ENCODE measurements around the gene KIF17. TPM values are rescaled to one million over a fixed set of nuclear protein-coding genes. Genes with fewer than 3 reads are reported as not detected.

Gene KIF17
- total RNA-seq, 1 donor from 2014 or later: 2.2 TPM

DNA sequence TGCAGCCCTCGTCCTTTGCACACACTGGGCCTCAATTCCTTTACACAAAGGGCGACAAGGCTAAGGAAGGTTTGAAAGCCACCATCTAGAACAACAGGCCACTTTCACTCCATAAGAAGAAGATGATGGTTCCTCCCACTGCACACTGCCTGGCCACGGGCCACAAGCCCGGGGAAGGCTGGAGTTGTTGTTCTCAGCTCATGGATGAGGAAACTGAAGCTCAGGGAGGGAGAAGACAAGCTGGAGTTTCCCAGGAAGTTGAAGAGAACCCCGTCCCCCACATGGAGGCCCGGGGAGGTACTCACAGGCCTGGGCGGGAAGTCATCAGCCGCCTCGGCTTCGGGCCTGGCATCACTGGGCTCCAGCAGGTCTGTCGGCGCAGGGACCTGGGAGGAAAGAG, 32.1 kb downstream of the KIF17 start:
- peaks cover 2% of the 10 kb centered on the region for H3K9me3 Mint-ChIP-seq (ENCODE audit: unreplicated experiment)
- Histone ChIP-seq H3K4me1 (ENCODE audit: insufficient read depth, low read length) (no peaks in the 10 kb centered on the region), H3K36me3 (ENCODE audit: insufficient read depth, low read length) (no peaks in the 10 kb centered on the region), H3K9ac (ENCODE audit: low read length) (no peak overlapping the region), H3K27ac (ENCODE audit: low read depth, low read length) (no peak overlapping the region), H4K20me1 (ENCODE audit: insufficient read depth, low read length) (no peaks in the 10 kb centered on the region), H3K9me3 (ENCODE audit: insufficient read depth, low read depth, low read length) (no peaks in the 10 kb centered on the region), H3K79me2 (ENCODE audit: insufficient read depth, low read length) (no peaks in the 10 kb centered on the region), H3K27me3 (ENCODE audit: insufficient read depth, low read length) (no peaks in the 10 kb centered on the region), H3K4me2 (ENCODE audit: low read length) (no peak overlapping the region), H2AFZ (ENCODE audit: low read depth, low read length) (no peak overlapping the region), H3K4me3 (ENCODE audit: insufficient read depth, low read depth, low read length) (no peak overlapping the region)
- peaks cover 9% of the 10 kb centered on the region for H3K27me3 Mint-ChIP-seq (ENCODE audit: low read depth, unreplicated experiment)
- H3K36me3 Mint-ChIP-seq (ENCODE audit: low read depth, unreplicated experiment): peaks cover 2% of the 10 kb centered on the region
- no peak for FAIRE-seq
- no peak overlapping the region for H3K27ac Mint-ChIP-seq (ENCODE audit: unreplicated experiment)
- no peak for TF ChIP-seq EZH2 (IDR thresholded peaks at IDR 0.05; ENCODE audit: insufficient read depth, low read length)
- TF ChIP-seq, protein P1, sequence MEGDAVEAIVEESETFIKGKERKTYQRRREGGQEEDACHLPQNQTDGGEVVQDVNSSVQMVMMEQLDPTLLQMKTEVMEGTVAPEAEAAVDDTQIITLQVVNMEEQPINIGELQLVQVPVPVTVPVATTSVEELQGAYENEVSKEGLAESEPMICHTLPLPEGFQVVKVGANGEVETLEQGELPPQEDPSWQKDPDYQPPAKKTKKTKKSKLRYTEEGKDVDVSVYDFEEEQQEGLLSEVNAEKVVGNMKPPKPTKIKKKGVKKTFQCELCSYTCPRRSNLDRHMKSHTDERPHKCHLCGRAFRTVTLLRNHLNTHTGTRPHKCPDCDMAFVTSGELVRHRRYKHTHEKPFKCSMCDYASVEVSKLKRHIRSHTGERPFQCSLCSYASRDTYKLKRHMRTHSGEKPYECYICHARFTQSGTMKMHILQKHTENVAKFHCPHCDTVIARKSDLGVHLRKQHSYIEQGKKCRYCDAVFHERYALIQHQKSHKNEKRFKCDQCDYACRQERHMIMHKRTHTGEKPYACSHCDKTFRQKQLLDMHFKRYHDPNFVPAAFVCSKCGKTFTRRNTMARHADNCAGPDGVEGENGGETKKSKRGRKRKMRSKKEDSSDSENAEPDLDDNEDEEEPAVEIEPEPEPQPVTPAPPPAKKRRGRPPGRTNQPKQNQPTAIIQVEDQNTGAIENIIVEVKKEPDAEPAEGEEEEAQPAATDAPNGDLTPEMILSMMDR (IDR thresholded peaks at IDR 0.05; ENCODE audit: insufficient read depth, low read depth, low read length): no peak
- no peak overlapping the region for H3K4me3 Mint-ChIP-seq (ENCODE audit: unreplicated experiment)
- DNase-seq (ENCODE audit: low read depth): no peak
- H3K4me1 Mint-ChIP-seq (ENCODE audit: low read depth, unreplicated experiment): no peaks in the 10 kb centered on the region

DNA sequence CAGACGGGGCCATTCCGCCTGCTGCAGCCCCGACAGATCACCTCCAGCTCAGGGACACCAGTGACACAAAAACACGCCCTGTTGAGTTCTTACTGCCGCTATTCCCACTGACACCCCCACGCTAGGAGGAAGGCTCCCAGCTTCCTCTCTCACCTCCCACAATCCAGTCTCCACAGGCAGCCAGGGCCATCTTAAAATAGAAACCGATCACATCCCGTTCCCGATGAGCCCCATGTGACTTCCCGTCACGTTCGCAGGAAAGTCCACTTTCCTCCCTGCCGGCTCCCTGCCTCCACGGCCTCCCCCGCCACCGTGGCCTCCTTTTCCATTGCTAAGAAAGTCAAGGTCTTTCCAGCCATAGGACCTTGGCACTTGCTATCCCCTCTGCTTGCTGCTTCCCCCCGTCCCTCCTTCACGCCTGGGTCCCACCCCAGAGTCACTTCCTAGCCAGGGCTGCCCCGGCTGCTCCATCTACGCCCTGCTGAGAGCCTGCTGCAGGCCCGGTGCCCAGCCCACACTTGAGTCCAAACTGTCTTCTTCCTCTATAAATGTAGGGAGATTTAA, 32.6 kb downstream of the KIF17 start:
- no peaks in the 10 kb centered on the region for H3K9me3 ChIP-seq (ENCODE audit: insufficient read depth, low read depth, low read length)
- H3K9me3 Mint-ChIP-seq (ENCODE audit: unreplicated experiment): peaks cover 2% of the 10 kb centered on the region
- no peaks in the 10 kb centered on the region for H3K36me3 ChIP-seq (ENCODE audit: insufficient read depth, low read length)
- H3K4me3 ChIP-seq (ENCODE audit: insufficient read depth, low read depth, low read length): no peak overlapping the region
- H3K4me1 ChIP-seq (ENCODE audit: insufficient read depth, low read length): no peaks in the 10 kb centered on the region
- no peak overlapping the region for H3K4me2 ChIP-seq (ENCODE audit: low read length)
- H3K36me3 Mint-ChIP-seq (ENCODE audit: low read depth, unreplicated experiment): peaks cover 2% of the 10 kb centered on the region
- DNase-seq (ENCODE audit: low read depth) (no peak), FAIRE-seq (no peak)
- no peak overlapping the region for H3K4me3 Mint-ChIP-seq (ENCODE audit: unreplicated experiment)
- H2AFZ ChIP-seq (ENCODE audit: low read depth, low read length): peak overlapping the region; percentile 34
- no peak overlapping the region for H3K27ac ChIP-seq (ENCODE audit: low read depth, low read length)
- H3K79me2 ChIP-seq (ENCODE audit: insufficient read depth, low read length): no peaks in the 10 kb centered on the region
- H4K20me1 ChIP-seq (ENCODE audit: insufficient read depth, low read length): no peaks in the 10 kb centered on the region
- no peak overlapping the region for H3K9ac ChIP-seq (ENCODE audit: low read length)
- no peaks in the 10 kb centered on the region for H3K4me1 Mint-ChIP-seq (ENCODE audit: low read depth, unreplicated experiment)
- H3K27me3 Mint-ChIP-seq (ENCODE audit: low read depth, unreplicated experiment): peaks cover 9% of the 10 kb centered on the region
- no peaks in the 10 kb centered on the region for H3K27me3 ChIP-seq (ENCODE audit: insufficient read depth, low read length)
- no peak overlapping the region for H3K27ac Mint-ChIP-seq (ENCODE audit: unreplicated experiment)
- TF ChIP-seq EZH2 (IDR thresholded peaks at IDR 0.05; ENCODE audit: insufficient read depth, low read length): no peak
- TF ChIP-seq, protein P1 (IDR thresholded peaks at IDR 0.05; ENCODE audit: insufficient read depth, low read depth, low read length): no peak

DNA sequence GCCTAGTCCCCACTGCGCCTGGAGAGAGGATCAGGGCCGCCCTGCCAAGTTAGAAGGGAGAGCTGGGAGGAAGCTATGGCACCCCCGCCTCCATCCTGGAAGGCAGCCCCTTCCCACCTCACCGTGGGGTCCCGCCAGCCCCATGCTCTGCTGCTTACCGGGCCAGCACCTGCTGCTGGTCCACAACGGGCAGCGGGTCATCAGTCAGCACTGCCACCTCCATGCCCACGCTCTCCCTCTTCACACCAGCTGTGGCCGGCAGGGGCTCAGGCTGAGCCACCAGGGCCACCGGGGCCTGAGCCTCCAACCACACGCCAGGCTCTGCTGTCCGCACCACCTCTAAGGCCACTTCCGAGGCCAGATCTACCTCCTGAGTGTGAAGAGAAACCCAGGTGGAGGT, 33.2 kb downstream of the KIF17 start:
- H3K27me3 Mint-ChIP-seq (ENCODE audit: low read depth, unreplicated experiment): peaks cover 9% of the 10 kb centered on the region
- no peak overlapping the region for H3K9ac ChIP-seq (ENCODE audit: low read length)
- no peak overlapping the region for H3K4me3 ChIP-seq (ENCODE audit: insufficient read depth, low read depth, low read length)
- DNase-seq (ENCODE audit: low read depth) (no peak), FAIRE-seq (no peak)
- no peak overlapping the region for H3K4me2 ChIP-seq (ENCODE audit: low read length)
- no peak overlapping the region for H3K4me3 Mint-ChIP-seq (ENCODE audit: unreplicated experiment)
- peaks cover 2% of the 10 kb centered on the region for H3K36me3 Mint-ChIP-seq (ENCODE audit: low read depth, unreplicated experiment)
- H3K36me3 ChIP-seq (ENCODE audit: insufficient read depth, low read length): no peaks in the 10 kb centered on the region
- H3K4me1 ChIP-seq (ENCODE audit: insufficient read depth, low read length): no peaks in the 10 kb centered on the region
- H3K4me1 Mint-ChIP-seq (ENCODE audit: low read depth, unreplicated experiment): no peaks in the 10 kb centered on the region
- H2AFZ ChIP-seq (ENCODE audit: low read depth, low read length): peak overlapping the region; percentile 34
- H3K79me2 ChIP-seq (ENCODE audit: insufficient read depth, low read length): no peaks in the 10 kb centered on the region
- H3K9me3 Mint-ChIP-seq (ENCODE audit: unreplicated experiment): peaks cover 2% of the 10 kb centered on the region
- no peak overlapping the region for H3K27ac Mint-ChIP-seq (ENCODE audit: unreplicated experiment)
- TF ChIP-seq EZH2 (IDR thresholded peaks at IDR 0.05; ENCODE audit: insufficient read depth, low read length): no peak
- TF ChIP-seq, protein P1 (IDR thresholded peaks at IDR 0.05; ENCODE audit: insufficient read depth, low read depth, low read length): no peak
- no peaks in the 10 kb centered on the region for H3K27me3 ChIP-seq (ENCODE audit: insufficient read depth, low read length)
- H3K27ac ChIP-seq (ENCODE audit: low read depth, low read length): no peak overlapping the region
- H3K9me3 ChIP-seq (ENCODE audit: insufficient read depth, low read depth, low read length): no peaks in the 10 kb centered on the region
- H4K20me1 ChIP-seq (ENCODE audit: insufficient read depth, low read length): no peaks in the 10 kb centered on the region
